Esophagus mucosa (tissue), 1 donor: ENCODE measurements around the gene INO80B. TPM values are rescaled to one million over a fixed set of nuclear protein-coding genes. Genes with fewer than 3 reads are reported as not detected.
"Not testable (repeated sequence)": the region's sequence is repeated elsewhere in the genome, so short reads cannot be mapped to it uniquely, and the experiment has no call there.

Experiments used
- ATAC-seq: fragments of 200-7000 bp; cut with Tn5 transposase; one replicate; pipeline ENCODE4 v1.9.1; 2020
- total RNA-seq: library from RNA; stranded (reverse); gene quantifications from one replicate; pipeline ENCODE4 v1.2.4, GENCODE V29; 2023
- donor health status: DM: yes; HTN: yes; CAD: no.

The INO80B gene
- total RNA-seq, 1 donor from 2014 or later = 22.6 TPM

- no peak for ATAC-seq
Measured at GRCh38 chr2:74450570-74451190, 4.2 kb upstream of the INO80B start.

- ATAC-seq = no peak
Measured at GRCh38 chr2:74457129-74457548, 2.3 kb downstream of the INO80B start.

- ATAC-seq = peak; percentile 42
Measured at GRCh38 chr2:74457549-74458131, 2.8 kb downstream of the INO80B start.

- peak; percentile 93 for ATAC-seq
Measured at GRCh38 chr2:74458132-74458937, 3.4 kb downstream of the INO80B start, which contains the start of gene WBP1. WBP1 (plus strand) TSS chr2:74458438; CDS start chr2:74458603, 165 bp downstream.

GRCh38 chr2:74458938-74459363 is 4.1 kb downstream of the INO80B start:
- ATAC-seq = no peak

- ATAC-seq = not testable (repeated sequence)
Measured at GRCh38 chr2:74459503-74460118, 4.7 kb downstream of the INO80B start.

- not testable (repeated sequence) for ATAC-seq
Measured at GRCh38 chr2:74460187-74460586, 5.3 kb downstream of the INO80B start.

- no peak for ATAC-seq
Measured at GRCh38 chr2:74461187-74462053, 6.5 kb downstream of the INO80B start.

GRCh38 chr2:74462054-74462785 is 7.3 kb downstream of the INO80B start:
- no peak for ATAC-seq

GRCh38 chr2:74462786-74463105 is 7.9 kb downstream of the INO80B start:
- no peak for ATAC-seq

- peak; percentile 32 for ATAC-seq
Measured at GRCh38 chr2:74464406-74464805, 9.5 kb downstream of the INO80B start.

- ATAC-seq = not testable (repeated sequence)
Measured at GRCh38 chr2:74470742-74471141, 15.9 kb downstream of the INO80B start.

- peak; percentile 45 for ATAC-seq
Measured at GRCh38 chr2:74471332-74472065, 16.6 kb downstream of the INO80B start.

- ATAC-seq = peak; percentile 95
Measured at GRCh38 chr2:74472086-74472944, 17.4 kb downstream of the INO80B start, which contains the start of gene MRPL53. MRPL53 (minus strand) TSS chr2:74472680; CDS start chr2:74472660, 20 bp downstream.

- ATAC-seq = peak; percentile 4
Measured at GRCh38 chr2:74472945-74473258, 18.0 kb downstream of the INO80B start.

GRCh38 chr2:74474481-74474880 is 19.6 kb downstream of the INO80B start:
- no peak for ATAC-seq

GRCh38 chr2:74474899-74475298 is 20.0 kb downstream of the INO80B start:
- ATAC-seq = no peak

GRCh38 chr2:74481431-74481830 is 26.5 kb downstream of the INO80B start:
- ATAC-seq = no peak

- ATAC-seq = peak; percentile 51
Measured at GRCh38 chr2:74481961-74482800, 27.3 kb downstream of the INO80B start.
